HCT116 (cell line): ENCODE results near the gene AEBP1.

ENCODE experiments used
- CTCF ChIP-seq, 3 experiments: fragments of 200-600 bp in 1 of 3; sonication (generic) in 1 of 3; IDR thresholded peaks in 2 of 3; conservative IDR thresholded peaks in 1 of 3; 2 replicates each; pipeline ENCODE4 v1.5.1; 2012 to 2017; ENCODE audit warnings: low read depth in 2 of 3, low read length in 2 of 3, antibody characterized with exemption in 1 of 3, borderline replicate concordance in 1 of 3, control low read depth in 1 of 3, mild to moderate bottlenecking in 1 of 3, mixed read lengths in 1 of 3, mixed run types in 1 of 3, moderate library complexity in 1 of 3; ENCODE audit not compliant: insufficient read depth in 1 of 3
- EZH2 ChIP-seq: fragments of 200-600 bp; sonication (generic); IDR thresholded peaks from 2 replicates; pipeline ENCODE4 v1.6.1; 2017; ENCODE audit warnings: antibody characterized with exemption, mixed run types
- FOSL1 ChIP-seq: IDR thresholded peaks from 2 replicates; pipeline ENCODE4 v1.6.1; 2012; ENCODE audit warnings: low read depth
- JUND ChIP-seq: IDR thresholded peaks from 2 replicates; pipeline ENCODE4 v1.6.1; 2012
- MAX ChIP-seq: IDR thresholded peaks from 2 replicates; pipeline ENCODE4 v1.6.1; 2012
- POLR2A ChIP-seq: IDR thresholded peaks from 2 replicates; pipeline ENCODE4 v1.7.0; 2011; ENCODE audit warnings: borderline replicate concordance; ENCODE audit not compliant: insufficient read depth, insufficient read length; ENCODE audit errors: extremely low read depth
- POLR2AphosphoS5 ChIP-seq: IDR thresholded peaks from 2 replicates; pipeline ENCODE4 v1.6.1; 2011; ENCODE audit warnings: mild to moderate bottlenecking, low read depth, low read length, moderate library complexity
- SIN3A ChIP-seq: IDR thresholded peaks from 2 replicates; pipeline ENCODE4 v1.6.1; 2012; ENCODE audit warnings: low read depth
- SP1 ChIP-seq: IDR thresholded peaks from 2 replicates; pipeline ENCODE4 v1.6.1; 2012; ENCODE audit warnings: low read depth
- YY1 ChIP-seq: IDR thresholded peaks from 2 replicates; pipeline ENCODE4 v1.6.1; 2011; ENCODE audit warnings: low read length, low read depth, moderate library complexity, mild to moderate bottlenecking; ENCODE audit not compliant: insufficient replicate concordance; ENCODE audit errors: extremely low read depth

- TF ChIP-seq POLR2A = no peak
- TF ChIP-seq POLR2AphosphoS5 = no peak
- TF ChIP-seq CTCF (IDR thresholded peaks at IDR 0.05 in 2 of 3, conservative IDR thresholded peaks at IDR 0.05 in 1 of 3; ENCODE audit: borderline replicate concordance in 1 of 3, insufficient read depth in 1 of 3, low read depth in 2 of 3, low read length in 2 of 3) = no peak
- no peak for TF ChIP-seq EZH2
- no peak for TF ChIP-seq JUND
- TF ChIP-seq FOSL1 = no peak
- TF ChIP-seq MAX = no peak
- TF ChIP-seq SIN3A = no peak
- no peak for TF ChIP-seq SP1
- no peak for TF ChIP-seq YY1
These were observed 15.8 kb downstream of the AEBP1 start for GRCh38 chr7:44119829-44120380.
